HuH-7 (cell line): Measurements from ENCODE around the gene MIA3.
A peak's percentile ranks its signal among the peaks of the same experiment; 100 is the strongest.
"Not testable (repeated sequence)": the region's sequence is repeated elsewhere in the genome, so short reads cannot be mapped to it uniquely, and the experiment has no call there.

Source experiments
- DNase-seq: peaks from one replicate; pipeline ENCODE4 v3.0.0; 2011; ENCODE audit warnings: low spot score

MIA3 gene

GRCh38 chr1:222618001-222618879 is at the start of gene MIA3:
MIA3 (plus strand) TSS chr1:222618097; CDS start chr1:222618111, 14 bp downstream.
- peak; percentile 90 for DNase-seq

GRCh38 chr1:222570837-222571236 is 47.1 kb upstream of the MIA3 start:
- no peak for DNase-seq

- no peak for DNase-seq
These were observed 38.6 kb upstream of the MIA3 start for GRCh38 chr1:222579316-222579715.

GRCh38 chr1:222582099-222582774 is 35.7 kb upstream of the MIA3 start:
- no peak for DNase-seq

- DNase-seq, result no peak
These were observed 34.8 kb upstream of the MIA3 start for GRCh38 chr1:222583079-222583478.

GRCh38 chr1:222586842-222587241 is 31.1 kb upstream of the MIA3 start:
- DNase-seq, result no peak

- no peak for DNase-seq
These were observed 29.8 kb upstream of the MIA3 start for GRCh38 chr1:222588135-222588534.

- peak; percentile 84 for DNase-seq
These were observed 28.2 kb upstream of the MIA3 start, which contains the start of gene TAF1A for GRCh38 chr1:222589462-222590302. TAF1A (minus strand) TSS chr1:222589933.

- DNase-seq, result no peak
These were observed 25.7 kb upstream of the MIA3 start for GRCh38 chr1:222592171-222592570.

- no peak for DNase-seq
These were observed 23.1 kb upstream of the MIA3 start for GRCh38 chr1:222594789-222595188.

GRCh38 chr1:222596696-222597095 is 21.2 kb upstream of the MIA3 start:
- no peak for DNase-seq

- no peak for DNase-seq
These were observed 17.6 kb upstream of the MIA3 start for GRCh38 chr1:222600281-222600680.

- no peak for DNase-seq
These were observed 16.6 kb upstream of the MIA3 start for GRCh38 chr1:222601257-222601656.

- DNase-seq, result no peak
These were observed 11.1 kb upstream of the MIA3 start for GRCh38 chr1:222606757-222607156.

GRCh38 chr1:222609111-222609510 is 8.8 kb upstream of the MIA3 start:
- not testable (repeated sequence) for DNase-seq

- no peak for DNase-seq
These were observed 7.2 kb upstream of the MIA3 start for GRCh38 chr1:222610728-222611127.

GRCh38 chr1:222613627-222614026 is 4.3 kb upstream of the MIA3 start:
- DNase-seq, result no peak

- peak; percentile 12 for DNase-seq
These were observed 1.4 kb upstream of the MIA3 start for GRCh38 chr1:222616525-222616924.

- DNase-seq, result peak; percentile 84
These were observed 438 bp upstream of the MIA3 start for GRCh38 chr1:222617367-222617951.

GRCh38 chr1:222618880-222619596 is 1.1 kb downstream of the MIA3 start:
- DNase-seq, result peak; percentile 51

GRCh38 chr1:222620566-222620965 is 2.7 kb downstream of the MIA3 start:
- DNase-seq, result no peak
